Renal cortical epithelial cell (primary cell): ENCODE results near the gene TRIP13. TPM values are rescaled to one million over a fixed set of nuclear protein-coding genes. Genes with fewer than 3 reads are reported as not detected.
A peak's percentile ranks its signal among the peaks of the same experiment; 100 is the strongest.
"Not testable (repeated sequence)": the region's sequence is repeated elsewhere in the genome, so short reads cannot be mapped to it uniquely, and the experiment has no call there.

Experiments used
- DNase-seq: peaks from one replicate; pipeline ENCODE4 v3.0.0-alpha.2; 2011; ENCODE audit warnings: low read depth
- total RNA-seq: library from RNA; depleted of rRNA; stranded (reverse); fragments of >200 nt; gene quantifications from 2 replicates; pipeline ENCODE4 v1.2.3, GENCODE V29; 2014

Gene TRIP13
- total RNA-seq, 1 donor from 2014 or later, result 4.3 TPM

DNA sequence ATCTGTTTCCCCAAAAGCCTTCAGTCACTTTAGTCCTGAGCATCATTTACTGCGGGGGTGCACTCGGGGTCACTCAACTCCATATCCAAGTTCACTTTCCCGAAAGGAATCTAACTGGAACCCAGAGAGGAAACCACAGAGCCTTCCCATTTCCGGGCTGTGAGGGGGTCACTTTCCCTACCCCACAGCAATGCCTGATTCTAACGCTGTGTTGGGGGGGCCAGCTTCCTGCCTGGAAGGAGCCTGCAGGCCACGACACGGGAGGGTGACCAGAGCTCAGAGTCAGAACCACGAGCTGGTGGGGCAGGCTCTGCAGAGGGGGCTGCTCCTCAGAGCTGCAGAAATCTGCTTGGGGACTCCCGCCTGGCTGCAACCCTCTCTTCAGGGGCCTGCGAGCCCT is 20.4 kb upstream of the TRIP13 start:
- no peak for DNase-seq

DNA sequence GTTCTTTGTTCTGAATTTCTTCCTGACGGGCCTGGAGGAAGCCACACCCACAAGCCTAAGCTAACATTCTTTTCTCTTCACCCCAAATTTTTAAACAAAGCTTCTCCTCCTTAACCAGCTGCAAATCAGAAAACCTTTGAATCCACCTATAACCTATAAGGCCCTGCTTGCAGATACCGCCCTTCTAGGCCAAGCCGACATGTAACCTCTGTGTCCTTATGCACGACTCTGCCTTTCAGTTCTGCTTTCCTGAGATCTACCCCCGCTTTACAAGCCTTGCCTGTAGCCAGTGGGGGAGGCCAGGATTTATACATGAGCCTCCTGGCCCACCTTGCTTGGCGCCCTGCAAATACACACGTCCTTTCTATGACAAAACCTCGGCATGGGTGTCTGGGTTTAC is 19.4 kb upstream of the TRIP13 start:
- no peak for DNase-seq

DNA sequence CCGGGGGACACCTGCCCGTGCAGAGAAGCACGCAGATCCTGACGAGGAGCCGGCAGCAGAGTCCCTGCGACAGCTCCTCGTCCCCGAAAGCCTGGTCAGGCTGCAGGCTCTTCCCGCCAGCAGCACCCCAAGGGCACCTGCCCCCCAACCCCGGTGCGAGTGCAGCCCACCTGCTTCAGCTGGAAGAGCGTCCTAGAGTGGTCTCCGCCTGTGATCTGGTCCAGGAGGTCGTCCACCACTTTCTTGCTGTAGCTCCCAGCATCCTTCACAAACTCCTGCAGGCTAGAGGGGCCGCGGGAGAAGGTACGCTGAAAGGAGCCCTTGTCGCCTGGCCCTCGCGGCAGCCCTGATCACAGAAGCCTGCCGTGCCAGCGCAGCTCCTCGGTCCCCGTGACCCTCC is 16.8 kb upstream of the TRIP13 start:
- DNase-seq, result no peak

DNA sequence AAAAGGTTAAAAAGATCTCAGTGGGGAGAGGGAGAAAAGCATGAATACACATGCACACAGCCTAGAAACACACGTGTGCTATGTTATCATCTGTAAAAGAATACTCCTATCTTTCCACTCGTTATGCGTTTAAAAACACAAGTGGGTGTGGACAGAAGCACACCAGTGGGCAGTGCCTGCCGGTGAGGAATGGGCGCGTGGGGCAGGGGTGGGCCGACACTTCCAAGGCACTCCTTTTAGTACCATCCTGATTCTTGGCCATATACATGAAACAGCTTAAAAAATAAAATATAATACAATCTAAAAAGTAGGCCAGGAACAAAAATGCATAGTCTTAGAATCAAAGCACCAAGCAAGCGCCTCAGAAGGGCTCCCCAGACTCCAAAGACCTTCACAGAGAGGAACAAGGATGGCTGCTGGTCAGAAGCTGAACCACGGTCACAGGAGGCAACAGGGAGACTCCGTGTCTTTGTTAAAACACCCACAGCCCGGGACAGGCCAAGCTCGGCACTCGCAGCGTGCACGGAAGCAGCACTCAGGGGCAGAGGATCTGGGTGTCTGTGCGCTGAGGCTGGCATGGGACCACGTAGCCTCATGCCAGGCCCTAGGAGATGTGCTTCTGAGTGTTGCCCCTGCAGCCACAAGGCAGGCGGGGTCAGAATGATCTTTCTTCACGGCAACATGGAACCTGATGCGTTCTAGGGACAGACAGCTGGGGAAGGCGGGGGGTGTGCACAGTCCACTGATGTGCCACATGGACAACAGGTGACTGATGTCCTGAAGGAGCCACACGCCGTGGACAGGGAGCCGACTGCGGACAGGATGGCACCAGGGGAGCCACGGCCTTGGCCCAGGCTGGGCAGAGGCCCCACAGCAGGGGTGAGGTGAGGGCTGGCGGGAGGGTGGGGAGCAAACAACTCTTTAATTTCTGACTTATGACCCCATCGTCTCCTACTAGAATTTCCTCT is 16.0 kb upstream of the TRIP13 start:
- DNase-seq, result no peak

DNA sequence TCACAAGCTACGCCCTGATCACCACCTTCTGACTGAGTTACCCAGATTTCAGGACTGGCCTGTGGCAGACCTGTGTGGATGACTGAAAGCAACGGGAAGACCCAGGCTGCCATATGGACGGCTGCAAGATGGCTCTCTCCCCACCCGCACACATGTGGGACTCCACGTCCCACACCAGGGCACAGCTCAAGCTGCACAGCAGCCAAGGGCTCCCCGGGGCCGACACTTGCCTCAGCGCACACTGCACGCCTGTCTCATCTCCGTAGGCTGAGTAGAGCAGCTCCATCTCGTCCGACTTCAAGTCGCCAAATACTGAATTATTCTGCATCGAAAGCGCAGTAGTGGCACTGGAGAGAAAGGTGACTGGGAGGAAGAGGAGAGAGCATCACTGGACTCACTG is 14.6 kb upstream of the TRIP13 start:
- DNase-seq, result no peak

DNA sequence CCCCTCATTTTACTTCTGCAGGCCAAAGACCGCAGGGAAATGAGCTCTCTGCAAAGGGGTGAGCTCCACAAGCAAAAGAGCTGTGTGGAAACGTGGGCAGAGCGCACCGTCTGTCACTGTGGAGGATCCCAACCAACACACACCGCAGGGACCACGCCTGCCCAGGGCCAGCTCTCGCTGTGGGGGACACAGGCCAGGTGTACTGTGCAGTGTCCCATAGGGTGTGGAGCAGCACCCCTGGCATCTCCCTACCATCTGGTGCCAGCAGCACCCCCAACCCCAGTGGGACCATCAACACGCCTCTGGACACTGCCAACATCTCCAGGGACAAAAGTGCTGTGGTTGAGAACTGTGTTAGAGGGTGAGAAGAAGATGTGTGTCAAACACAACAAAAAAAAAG is 14.0 kb upstream of the TRIP13 start:
- not testable (repeated sequence) for DNase-seq

DNA sequence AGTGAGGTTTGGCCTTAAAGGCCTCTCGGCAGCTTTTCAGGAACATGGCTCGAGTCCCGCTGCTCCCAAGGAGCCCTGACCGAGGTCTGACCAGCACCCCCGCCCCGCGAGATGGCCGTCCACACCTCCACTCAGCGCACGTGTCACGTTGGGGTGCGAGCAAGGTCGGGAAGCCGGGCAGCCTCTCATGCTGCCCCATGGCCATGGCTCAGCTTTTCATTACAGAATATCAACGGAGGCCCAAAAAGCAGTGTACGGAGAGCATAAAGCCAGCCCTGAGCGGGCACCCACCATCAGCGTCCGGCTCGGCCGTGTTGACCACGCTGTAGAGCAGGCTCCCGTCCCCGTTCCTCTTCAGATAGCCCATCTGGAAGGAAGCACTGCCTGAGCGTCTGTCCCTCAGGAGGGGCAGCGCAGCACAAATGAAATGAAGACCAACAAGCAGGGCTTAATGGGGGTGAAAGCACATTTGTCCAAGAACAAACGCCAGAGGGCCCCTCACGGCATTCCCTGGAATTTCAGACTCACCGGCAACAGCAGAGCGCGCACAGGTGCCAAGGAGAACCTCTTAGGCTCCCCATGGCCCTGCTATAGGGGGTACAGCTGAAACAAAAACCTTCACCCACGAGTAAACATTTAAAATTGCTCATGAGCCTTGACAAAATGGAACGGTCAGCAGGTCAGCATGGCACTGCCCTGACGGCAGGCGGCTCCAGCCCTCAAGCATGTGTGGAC is 11.7 kb upstream of the TRIP13 start:
- DNase-seq, result no peak

DNA sequence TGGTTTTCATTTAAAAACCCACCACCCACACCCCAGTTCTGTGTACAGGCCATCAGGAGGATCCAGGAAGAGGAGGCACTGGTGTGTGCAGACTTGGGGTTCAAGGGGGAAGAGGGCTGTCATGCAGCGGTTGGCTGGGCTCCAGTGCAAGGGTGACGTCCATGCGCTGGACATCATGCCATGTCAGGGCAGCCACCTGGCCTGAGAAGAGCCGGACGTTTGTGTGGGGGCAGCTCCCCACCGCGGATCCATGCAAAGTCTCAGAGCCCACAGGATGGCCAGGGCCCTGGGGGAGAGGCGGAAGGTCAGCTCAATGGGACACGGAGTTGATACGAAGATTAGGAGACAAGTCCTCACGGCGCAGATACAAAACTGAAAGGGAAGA is 11.1 kb upstream of the TRIP13 start:
- DNase-seq, result no peak

DNA sequence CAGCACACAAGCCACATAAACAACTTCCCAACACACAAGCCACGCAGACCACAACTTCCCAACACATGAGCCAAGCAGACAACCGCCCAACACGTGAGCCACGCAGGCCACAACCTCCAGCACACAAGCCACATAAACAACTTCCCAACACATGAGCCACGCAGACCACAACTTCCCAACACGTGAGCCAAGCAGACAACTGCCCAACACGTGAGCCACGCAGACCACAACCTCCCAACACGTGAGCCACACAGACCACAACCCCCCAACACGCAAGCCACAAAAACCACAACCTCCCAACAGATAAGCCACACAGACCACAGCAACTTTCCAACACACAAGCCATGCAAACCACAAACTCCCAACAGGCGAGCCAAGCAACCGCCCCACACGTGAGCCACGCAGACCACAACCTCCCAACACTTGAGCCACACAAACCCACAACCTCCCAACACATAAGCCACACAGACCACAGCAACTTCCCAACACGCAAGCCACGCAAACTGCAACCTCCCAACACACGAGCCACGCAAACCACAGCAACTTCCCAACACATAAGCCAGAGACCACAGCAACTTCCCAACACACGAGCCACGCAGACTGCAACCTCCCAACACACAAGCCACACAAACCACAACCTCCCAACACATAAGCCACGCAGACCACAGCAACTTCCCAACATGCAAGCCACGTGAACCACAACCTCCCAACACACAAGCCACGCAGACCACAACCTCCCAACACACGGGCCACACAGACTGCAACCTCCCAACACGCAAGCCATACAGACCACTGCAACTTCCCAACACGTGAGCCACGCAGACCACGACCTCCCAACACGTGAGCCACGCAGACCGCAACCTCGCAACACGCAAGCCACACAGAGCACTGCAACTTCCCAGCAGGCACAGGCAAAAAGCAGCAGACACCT is 10.2 kb upstream of the TRIP13 start:
- DNase-seq, result no peak

DNA sequence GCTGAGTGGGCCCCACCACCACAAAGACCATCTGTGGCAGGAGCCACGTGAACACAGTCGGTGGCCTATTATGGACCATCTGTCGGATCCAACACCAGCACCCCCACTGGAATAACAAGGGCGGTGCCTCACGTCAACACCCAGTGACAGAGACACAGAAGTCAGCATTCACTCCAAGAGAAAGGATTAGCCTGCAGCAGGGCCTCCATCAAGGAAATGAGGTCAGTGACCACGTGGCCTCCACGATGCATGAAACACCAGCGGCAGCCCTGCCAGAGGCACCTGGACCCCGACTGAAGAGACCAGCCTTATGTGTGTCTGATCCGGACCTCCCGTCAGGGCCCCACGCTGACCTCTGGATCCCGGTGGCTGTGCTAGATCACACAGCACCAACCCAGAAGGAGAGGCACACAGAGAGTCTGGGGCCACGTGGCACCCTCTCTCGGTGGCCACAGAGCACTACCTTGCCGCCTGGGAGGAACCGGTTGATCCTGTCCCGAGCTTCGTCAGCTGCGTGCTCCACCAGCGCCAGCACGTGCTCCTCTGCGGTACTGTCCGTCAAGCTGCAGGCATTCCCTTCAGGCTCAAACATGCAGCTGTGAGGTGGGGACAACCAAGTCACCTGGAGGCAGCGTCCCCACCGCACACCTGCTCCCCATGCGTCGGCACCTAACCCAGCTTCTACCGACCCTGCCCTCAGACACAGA is 9.1 kb upstream of the TRIP13 start:
- DNase-seq, result no peak

DNA sequence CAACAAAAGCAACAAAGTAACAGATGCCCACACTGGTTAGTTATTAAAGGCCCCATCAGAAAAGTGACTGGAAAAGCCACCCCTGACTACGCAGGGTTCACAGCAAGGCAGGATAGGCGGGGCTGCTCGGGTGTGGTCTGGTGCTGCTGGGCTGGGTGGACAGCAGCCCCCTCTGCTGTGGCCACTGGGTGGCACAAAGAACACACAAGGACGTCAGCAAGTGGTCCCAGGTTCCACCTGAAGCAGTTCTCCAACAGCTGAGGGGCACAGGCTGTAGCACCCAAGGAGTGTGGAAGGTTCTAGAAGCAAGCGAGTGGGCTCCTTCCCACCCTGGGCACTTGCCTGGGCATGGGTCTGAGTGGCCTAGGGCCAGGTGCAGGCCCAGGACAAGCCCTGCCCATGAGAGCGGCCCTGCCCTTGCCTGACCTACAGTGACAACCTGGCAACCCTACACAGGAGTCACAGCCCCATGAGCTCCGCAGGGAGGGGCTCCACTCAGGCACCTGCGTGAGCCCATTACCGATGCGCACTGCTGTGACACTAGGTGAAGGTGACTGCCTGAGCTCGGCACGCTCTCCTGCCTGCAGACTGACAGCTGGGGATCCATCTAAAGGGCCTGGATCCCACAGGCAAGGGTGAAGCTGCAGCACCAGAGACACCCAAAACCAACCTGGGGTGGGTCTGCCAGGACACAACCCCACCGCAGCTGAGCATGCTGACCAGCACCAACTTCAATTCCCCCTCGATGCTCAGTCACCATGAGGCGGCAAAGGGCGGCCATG is 8.1 kb upstream of the TRIP13 start:
- DNase-seq, result no peak

DNA sequence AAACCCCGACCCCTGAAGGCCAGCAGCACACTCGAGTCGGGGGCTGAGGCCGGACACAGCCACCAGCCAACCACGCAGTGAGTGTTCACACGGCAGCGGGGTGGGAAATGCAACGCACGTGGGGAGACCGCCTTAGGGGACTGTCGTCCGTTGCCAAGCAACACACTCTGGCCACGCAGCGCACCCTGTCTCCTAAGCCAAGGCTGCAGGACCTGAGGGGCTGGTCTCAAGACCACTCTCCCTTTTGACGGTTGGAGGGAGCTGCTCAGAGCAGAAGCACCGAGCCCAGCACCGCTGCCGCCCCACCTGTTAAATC is 7.6 kb upstream of the TRIP13 start:
- no peak for DNase-seq

DNA sequence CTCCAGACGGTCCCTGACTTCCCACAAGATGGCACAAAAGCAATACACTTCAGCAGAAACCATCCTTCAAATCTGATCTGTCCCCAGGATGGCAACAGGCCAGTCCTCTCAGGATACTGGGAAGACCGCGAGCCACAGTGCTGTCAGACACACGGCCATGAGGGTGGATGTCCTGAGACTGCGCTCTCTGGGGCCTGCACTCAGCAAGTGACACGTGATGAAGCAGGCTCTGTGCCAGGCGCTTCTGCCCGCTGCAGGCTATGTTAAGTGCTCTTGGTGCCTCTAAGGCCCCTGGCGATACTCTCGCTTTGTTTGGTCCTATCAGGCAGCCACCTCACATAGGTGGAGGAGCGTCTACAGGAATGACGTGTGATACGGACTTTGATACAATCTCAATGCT is 7.2 kb upstream of the TRIP13 start:
- no peak for DNase-seq

DNA sequence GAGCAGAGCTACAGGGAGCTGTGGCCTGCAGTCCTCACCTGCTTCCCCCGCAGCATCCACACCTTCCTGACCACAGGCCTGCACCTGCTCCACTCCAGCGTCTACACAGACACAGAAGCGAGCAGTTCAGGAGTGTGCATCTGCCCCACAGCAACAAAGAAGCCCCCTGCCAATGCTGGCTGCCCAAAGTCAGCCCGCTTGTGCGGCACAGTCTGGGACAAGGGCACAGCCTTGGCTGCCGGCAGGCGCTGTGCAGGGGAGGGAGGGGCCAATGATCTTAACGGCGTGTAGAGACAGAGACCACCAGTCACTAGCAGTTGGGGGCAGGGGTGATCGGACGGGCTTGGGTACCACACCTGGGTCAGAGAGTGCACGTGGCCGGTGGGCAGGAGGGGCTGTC is 6.6 kb upstream of the TRIP13 start:
- DNase-seq, result no peak

DNA sequence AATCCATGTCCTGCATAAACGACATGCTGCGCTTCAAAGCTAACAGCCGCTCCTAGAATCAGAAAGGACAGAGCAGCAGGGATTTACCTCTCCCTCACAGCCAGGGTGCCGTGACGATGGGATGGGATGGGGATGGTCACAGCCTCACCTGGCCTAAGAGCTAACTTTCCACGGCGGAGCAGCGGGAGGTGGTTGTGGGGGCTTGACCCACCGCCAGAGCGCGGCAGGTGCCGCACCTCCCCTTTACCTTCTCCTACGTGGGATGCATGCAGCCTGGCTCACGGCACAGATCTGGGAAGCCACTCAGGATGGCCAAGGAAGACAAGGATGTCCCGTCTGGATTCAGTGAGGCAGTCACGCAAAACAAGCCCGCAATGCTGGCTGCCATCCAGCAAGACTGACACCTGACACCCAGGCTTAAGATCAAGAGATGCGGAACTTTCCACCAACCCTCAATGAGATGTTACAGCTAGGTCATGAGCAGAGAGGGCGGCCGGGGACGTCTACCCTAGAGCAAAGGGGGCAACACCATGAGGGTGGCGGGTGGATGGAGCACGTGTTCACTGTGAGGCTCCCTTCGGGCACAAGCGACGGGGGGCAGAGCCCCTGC is 5.9 kb upstream of the TRIP13 start:
- DNase-seq, result no peak

DNA sequence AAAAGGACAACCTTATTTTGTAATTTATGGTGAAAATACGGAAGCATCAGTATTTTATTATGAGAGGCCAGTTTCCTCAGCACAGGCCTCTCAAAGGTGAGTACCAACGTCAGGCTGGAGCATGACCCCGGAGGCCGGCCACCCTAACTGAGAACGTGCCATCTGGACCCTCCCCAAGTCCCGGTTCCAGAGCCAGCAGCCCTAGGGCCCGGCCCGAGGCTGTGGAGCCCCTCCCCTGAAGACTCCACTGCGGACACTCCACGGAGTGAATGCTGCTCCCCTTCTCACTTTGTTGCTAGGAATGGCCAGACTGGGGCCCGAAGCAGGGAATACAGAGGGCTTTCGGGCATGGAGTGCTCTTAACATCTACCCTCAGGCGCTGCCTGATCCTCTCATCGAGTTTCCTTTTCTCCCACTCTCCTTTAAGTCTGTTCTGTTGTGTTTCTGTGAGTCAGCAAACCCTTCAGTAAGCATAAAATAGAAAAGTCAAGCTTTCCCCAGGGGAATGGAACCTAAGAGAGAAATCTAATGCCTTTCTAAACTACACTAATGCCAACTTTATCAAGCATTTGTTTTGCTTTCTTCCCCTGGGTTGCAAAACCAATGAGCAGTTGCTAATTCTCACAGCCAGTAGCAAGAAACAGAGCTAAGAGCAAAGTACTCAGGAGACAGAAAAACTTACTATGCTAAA is 4.6 kb upstream of the TRIP13 start:
- no peak for DNase-seq

DNA sequence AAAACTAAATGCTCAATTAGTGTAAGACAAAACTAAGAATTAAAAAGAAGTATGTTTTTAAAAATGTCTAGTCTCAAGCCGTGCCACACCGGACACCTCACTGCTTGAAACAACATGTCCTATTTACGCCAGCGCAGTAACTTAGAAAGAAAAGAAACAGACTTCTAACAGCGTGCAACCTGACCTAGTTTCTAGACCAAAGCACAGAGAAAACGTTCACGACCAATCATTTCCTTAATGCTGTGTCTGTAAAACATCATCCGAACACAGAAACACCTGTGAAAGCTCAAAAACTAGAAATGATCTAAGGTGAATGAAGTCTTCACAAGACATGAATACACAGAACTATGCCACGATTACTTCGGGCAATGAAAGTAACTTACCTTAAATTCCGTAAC is 4.0 kb upstream of the TRIP13 start:
- DNase-seq, result no peak

DNA sequence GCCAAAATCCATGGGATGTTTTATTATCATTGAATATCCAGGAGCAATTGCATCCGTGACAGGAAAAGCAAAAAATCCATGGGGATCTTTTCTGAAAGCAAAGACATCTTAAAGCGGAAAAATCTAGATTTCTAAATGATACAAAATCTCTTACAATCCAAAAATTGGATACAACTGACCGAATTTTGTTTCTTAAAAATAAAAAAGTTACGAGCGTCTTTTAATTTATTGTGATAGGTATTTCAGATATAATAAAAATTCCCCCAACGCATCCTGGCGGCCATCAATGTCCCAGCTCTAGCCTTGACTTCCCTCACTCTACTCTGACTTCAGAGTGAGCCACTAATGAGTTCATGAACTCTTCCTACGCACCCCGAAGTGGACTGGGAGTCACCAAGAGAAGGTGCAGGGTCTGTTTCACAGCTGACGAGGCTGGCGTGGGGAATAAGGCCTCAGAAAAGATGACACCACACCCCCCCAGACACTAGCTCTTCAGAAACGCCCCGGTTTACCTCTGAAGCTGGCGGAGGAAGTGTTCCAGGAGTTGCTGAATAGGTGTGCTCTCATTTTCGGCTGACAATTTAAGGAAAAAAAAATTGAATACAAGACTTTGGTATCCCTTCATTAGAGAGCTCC is 3.5 kb upstream of the TRIP13 start:
- no peak for DNase-seq

DNA sequence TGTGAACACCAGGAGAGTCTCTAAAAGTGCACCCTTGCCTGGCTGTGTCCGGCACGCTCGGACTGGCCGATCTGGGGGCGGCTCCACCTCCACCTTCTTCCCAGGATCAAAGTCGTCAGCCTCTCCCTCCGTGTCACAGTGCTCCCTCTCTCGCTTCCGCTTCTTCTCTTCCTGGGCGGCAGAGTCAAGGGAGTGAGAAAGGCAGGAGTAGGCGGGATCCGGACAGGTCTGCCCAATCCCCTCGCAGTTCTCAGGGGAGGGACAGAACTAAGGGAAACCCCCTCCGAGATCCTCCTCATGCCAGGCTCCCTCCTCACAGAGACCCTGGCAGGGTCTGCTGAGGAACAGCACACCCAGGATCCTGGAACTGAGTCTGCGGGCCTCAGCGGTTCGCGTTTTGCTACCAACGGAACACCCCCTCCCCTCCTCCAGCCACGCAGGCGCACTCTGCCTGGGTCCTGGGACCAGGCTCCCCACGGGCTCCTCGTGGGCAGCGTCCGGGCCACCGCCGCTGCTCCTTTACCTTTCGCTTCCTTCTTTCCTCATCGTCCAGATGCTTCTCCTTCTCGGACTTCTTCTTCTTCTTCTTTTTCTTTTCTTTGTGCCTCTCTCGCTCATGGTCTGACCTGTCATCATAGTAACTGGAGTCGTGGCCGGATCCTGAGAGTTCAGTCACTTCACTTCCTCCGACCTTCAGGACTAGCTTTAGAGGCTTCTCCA is 1.4 kb upstream of the TRIP13 start:
- DNase-seq, result peak; percentile 36
